Measurements from ENCODE around the gene LKAAEAR1.

- TF ChIP-seq, protein P1, sequence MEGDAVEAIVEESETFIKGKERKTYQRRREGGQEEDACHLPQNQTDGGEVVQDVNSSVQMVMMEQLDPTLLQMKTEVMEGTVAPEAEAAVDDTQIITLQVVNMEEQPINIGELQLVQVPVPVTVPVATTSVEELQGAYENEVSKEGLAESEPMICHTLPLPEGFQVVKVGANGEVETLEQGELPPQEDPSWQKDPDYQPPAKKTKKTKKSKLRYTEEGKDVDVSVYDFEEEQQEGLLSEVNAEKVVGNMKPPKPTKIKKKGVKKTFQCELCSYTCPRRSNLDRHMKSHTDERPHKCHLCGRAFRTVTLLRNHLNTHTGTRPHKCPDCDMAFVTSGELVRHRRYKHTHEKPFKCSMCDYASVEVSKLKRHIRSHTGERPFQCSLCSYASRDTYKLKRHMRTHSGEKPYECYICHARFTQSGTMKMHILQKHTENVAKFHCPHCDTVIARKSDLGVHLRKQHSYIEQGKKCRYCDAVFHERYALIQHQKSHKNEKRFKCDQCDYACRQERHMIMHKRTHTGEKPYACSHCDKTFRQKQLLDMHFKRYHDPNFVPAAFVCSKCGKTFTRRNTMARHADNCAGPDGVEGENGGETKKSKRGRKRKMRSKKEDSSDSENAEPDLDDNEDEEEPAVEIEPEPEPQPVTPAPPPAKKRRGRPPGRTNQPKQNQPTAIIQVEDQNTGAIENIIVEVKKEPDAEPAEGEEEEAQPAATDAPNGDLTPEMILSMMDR (IDR thresholded peaks at IDR 0.05; ENCODE audit: low read length), result no peak
- TF ChIP-seq EZH2 (IDR thresholded peaks at IDR 0.05; ENCODE audit: borderline replicate concordance, low read length), result no peak
These were observed 43.0 kb downstream of the LKAAEAR1 start for GRCh38 chr20:64041040-64041780.
